Measurements from ENCODE around the gene PKNOX1.
"Not testable (repeated sequence)": the region's sequence is repeated elsewhere in the genome, so short reads cannot be mapped to it uniquely, and the experiment has no call there.

The PKNOX1 gene

GRCh38 chr21:43004926-43005325 is 30.6 kb downstream of the PKNOX1 start:
- TF ChIP-seq CTCF (IDR thresholded peaks at IDR 0.05; ENCODE audit: low read depth, low read length, missing control alignments), result no peak
- no peak for DNase-seq
- peaks cover 2% of the 10 kb centered on the region for H3K36me3 ChIP-seq (replicated peaks)
- in situ Hi-C loops (cut with HindIII; ENCODE audit: low pct_ligation_motif_present, low sequenced_read_pairs), result no loop called here
- H3K27ac ChIP-seq, result no peak overlapping the region
- no peak overlapping the region for H3K4me3 ChIP-seq (ENCODE audit: low read depth, low read length)
- H3K27me3 ChIP-seq (replicated peaks), result no peaks in the 10 kb centered on the region

GRCh38 chr21:43005635-43006034 is 31.3 kb downstream of the PKNOX1 start:
- no peak for DNase-seq
- Histone ChIP-seq H3K36me3 (replicated peaks) (peaks cover 2% of the 10 kb centered on the region), H3K4me3 (ENCODE audit: low read depth, low read length) (no peak overlapping the region), H3K27me3 (replicated peaks) (no peaks in the 10 kb centered on the region), H3K27ac (no peak overlapping the region)
- in situ Hi-C loops (cut with HindIII; ENCODE audit: low pct_ligation_motif_present, low sequenced_read_pairs), result no loop called here
- TF ChIP-seq CTCF (IDR thresholded peaks at IDR 0.05; ENCODE audit: low read depth, low read length, missing control alignments), result no peak

- H3K27ac ChIP-seq; H3K4me3 ChIP-seq (ENCODE audit: low read depth, low read length); H3K27me3 ChIP-seq (replicated peaks); DNase-seq; in situ Hi-C loops (cut with HindIII; ENCODE audit: low pct_ligation_motif_present, low sequenced_read_pairs); H3K36me3 ChIP-seq (replicated peaks): not testable (repeated sequence)
These were observed 31.9 kb downstream of the PKNOX1 start for GRCh38 chr21:43006051-43006873.

- no peak for TF ChIP-seq CTCF (IDR thresholded peaks at IDR 0.05; ENCODE audit: low read depth, low read length, missing control alignments)
- no peaks in the 10 kb centered on the region for H3K27me3 ChIP-seq (replicated peaks)
- peaks cover 4% of the 10 kb centered on the region for H3K36me3 ChIP-seq (replicated peaks)
- DNase-seq, result no peak
- in situ Hi-C loops (cut with HindIII; ENCODE audit: low pct_ligation_motif_present, low sequenced_read_pairs), result no loop called here
- no peak overlapping the region for H3K4me3 ChIP-seq (ENCODE audit: low read depth, low read length)
- H3K27ac ChIP-seq, result no peak overlapping the region
These were observed 32.5 kb downstream of the PKNOX1 start for GRCh38 chr21:43006874-43007208.

GRCh38 chr21:43012596-43012995 is 38.2 kb downstream of the PKNOX1 start:
- in situ Hi-C loops (cut with HindIII; ENCODE audit: low pct_ligation_motif_present, low sequenced_read_pairs), result no loop called here
- H3K27ac ChIP-seq, result no peak overlapping the region
- peaks cover 5% of the 10 kb centered on the region for H3K36me3 ChIP-seq (replicated peaks)
- no peak overlapping the region for H3K4me3 ChIP-seq (ENCODE audit: low read depth, low read length)
- DNase-seq, result no peak
- H3K27me3 ChIP-seq (replicated peaks), result no peaks in the 10 kb centered on the region
- no peak for TF ChIP-seq CTCF (IDR thresholded peaks at IDR 0.05; ENCODE audit: low read depth, low read length, missing control alignments)

- no peak overlapping the region for H3K27ac ChIP-seq
- TF ChIP-seq CTCF (IDR thresholded peaks at IDR 0.05; ENCODE audit: low read depth, low read length, missing control alignments), result no peak
- H3K4me3 ChIP-seq (ENCODE audit: low read depth, low read length), result no peak overlapping the region
- DNase-seq, result no peak
- in situ Hi-C loops (cut with HindIII; ENCODE audit: low pct_ligation_motif_present, low sequenced_read_pairs), result no loop called here
- peaks cover 3% of the 10 kb centered on the region for H3K36me3 ChIP-seq (replicated peaks)
- no peaks in the 10 kb centered on the region for H3K27me3 ChIP-seq (replicated peaks)
These were observed 41.7 kb downstream of the PKNOX1 start for GRCh38 chr21:43015906-43016540.

Measured in brain microvascular endothelial cell (primary cell).